Germinal center (tissue), 1 donor: ENCODE results near the gene KRT78.

Experiments used
- DNase-seq: peaks from one replicate; pipeline ENCODE4 v3.0.0; 2012; ENCODE audit warnings: mixed read lengths, low spot score

KRT78 gene

GRCh38 chr12:52812073-52812400 is 36.8 kb downstream of the KRT78 start:
- no peak for DNase-seq

- no peak for DNase-seq
These were observed 37.4 kb downstream of the KRT78 start for GRCh38 chr12:52811191-52812072.

- DNase-seq = no peak
These were observed 38.2 kb downstream of the KRT78 start for GRCh38 chr12:52810554-52810953.

- no peak for DNase-seq
These were observed 39.6 kb downstream of the KRT78 start for GRCh38 chr12:52809166-52809565.

DNA sequence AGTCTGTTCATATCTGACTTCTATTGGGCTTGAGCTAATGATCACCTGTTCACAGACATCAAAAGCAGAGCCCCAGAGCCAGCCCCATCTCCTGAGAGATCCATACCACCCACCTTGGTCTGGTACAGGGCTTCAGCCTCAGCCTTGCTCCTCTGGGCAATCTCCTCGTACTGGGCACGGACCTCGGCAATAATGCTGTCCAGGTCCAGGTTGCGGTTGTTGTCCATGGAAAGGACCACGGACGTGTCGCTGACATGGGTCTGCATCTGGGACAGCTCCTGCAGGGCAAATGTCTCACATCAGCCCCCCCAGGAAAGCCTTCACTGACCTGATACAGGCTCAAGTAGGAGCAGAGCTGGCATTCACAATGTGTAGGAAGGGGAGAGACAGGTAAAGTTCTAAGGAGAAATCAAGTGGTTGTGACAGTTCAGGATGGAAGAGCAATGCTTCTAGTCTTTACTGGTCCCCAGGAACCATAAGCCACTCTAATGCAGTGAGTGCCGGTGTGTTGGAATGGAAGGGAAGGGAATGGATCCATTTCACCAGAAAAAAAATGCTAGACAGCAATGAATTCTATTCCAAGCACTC is 40.1 kb downstream of the KRT78 start:
- DNase-seq = no peak

DNA sequence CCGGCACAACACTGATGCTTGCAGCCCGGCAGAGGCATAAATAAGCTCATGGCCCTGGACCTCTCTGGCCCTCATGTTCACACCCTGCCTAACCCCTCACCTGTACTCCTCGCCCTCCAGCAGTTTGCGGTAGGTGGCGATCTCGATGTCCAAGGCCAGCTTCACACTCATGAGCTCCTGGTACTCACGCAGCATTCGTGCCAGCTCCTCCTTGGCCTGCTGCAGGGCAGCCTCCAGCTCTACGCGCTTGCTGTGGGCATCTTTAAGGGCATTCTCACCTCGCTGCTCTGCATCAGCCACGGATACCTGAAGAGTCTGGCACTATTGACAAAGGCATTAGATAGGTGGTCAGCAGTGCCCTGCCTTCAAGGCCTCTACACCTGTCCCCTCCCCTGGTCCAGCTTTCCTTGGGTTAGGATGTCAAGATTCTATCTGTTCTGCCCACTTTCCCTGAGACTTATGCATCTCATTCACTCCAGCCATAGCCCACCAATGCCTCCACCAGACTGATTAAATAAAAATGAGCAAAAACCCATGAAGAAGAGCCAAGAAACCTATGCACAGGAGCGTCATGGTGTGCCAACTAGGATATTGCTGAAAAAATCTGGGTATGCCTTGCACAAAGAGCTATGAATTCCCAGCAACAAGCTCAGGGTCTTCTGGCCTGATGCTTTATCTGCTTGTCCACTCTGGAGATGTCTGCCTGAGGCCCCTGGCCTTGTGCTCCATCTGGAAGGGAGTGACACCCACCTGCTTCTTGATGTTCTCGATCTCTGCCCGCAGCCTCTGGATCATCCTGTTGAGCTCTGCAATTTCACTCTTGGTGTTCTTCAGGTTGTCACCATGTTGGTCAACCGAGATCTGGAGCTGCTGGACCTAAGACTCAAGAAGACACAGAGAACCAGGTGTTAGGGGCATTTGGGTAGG is 41.0 kb downstream of the KRT78 start:
- DNase-seq = no peak

GRCh38 chr12:52806821-52807543 is 41.8 kb downstream of the KRT78 start:
- DNase-seq = no peak

GRCh38 chr12:52806169-52806811 is 42.5 kb downstream of the KRT78 start:
- DNase-seq = no peak

GRCh38 chr12:52805739-52806138 is 43.1 kb downstream of the KRT78 start:
- no peak for DNase-seq

DNA sequence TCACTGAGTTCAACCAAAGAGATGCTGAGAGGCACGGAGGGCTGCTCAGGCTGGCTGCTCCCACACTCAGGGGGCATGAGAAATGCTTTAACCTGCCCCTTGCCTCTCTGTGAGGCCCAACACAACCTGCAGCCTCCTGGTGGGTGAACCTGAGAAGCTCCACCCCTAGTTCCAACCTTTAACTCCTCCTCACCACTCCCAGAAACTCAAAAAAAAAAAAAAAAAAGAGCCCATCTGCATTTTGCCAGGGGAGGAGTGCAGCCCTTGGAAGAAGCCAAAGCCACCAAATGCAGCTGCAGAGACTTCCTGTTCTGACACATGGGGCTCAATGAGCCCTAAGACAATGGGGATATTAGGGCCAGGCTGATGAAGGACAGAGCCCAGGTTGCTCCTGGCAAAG is 43.8 kb downstream of the KRT78 start:
- no peak for DNase-seq

DNA sequence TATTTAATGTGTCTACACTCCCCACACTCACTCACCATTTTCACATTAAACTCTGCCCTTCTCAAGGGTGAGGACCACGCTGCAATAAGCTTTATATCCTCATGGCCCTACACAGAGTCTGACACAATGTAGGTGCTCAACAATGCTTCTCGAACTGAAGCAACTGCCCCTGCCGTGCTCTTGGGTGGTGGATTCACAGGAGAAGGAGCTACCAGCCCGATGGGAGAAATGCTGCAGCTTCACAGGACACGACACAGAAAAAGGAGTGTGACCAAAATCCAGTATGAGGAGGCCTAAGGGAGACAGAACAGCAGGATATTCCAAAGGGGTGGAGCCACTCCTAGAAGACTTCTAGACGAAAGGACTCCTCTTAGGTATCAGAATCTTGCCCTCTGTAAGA is 46.4 kb downstream of the KRT78 start:
- DNase-seq = no peak

DNA sequence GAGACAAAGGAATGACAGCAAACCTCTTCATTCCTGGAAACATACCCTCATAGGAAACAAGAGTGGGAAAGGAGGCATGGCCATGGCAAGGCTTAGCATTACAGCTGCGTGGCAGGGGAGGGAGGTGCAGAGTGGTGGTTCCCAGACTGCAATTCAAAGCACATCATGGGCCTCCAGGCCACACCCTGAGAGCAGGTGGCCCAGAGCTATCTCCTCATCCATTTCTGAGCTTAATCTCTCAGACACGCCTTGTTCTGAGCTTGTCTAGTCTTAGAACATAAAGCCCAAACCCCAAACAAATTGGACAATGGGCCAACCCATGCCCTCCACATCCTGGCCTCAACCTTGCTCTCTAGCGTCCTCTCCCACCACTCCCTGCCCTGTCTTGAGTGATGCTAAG is 47.0 kb downstream of the KRT78 start:
- no peak for DNase-seq

GRCh38 chr12:52800259-52800917 is 48.4 kb downstream of the KRT78 start:
- no peak for DNase-seq

DNA sequence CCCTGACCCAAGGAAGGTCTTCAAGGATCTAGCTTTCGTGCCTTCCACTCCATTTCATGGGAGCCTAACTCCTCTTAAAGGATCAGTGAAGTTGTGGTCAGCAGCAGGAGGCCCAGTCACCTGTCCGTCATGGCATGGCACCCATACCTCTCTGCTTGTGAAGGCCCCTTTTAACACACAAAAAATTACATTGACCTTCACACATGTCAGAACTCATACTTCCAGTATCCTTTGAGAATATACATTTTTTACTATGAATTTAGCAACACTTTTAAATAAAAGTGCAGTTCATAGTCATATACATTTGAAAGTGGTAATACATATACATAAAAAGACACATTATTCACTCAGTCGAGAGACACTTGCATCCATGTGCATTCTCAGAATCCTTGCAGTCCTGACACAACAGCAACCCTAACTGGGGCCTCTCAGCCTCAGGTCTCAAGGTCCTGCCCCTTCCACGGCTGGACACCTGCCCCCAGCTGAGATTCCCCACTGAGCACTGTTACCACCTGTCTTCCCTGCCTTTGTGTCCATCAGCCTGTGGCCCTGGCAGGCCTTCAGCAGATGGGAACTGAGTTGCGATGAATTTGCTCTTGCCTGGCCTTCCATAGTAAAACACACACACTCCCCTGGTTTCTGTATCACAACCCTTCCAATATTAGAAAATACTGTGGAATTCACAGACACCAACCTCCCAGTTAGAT is 49.1 kb downstream of the KRT78 start:
- no peak for DNase-seq

DNA sequence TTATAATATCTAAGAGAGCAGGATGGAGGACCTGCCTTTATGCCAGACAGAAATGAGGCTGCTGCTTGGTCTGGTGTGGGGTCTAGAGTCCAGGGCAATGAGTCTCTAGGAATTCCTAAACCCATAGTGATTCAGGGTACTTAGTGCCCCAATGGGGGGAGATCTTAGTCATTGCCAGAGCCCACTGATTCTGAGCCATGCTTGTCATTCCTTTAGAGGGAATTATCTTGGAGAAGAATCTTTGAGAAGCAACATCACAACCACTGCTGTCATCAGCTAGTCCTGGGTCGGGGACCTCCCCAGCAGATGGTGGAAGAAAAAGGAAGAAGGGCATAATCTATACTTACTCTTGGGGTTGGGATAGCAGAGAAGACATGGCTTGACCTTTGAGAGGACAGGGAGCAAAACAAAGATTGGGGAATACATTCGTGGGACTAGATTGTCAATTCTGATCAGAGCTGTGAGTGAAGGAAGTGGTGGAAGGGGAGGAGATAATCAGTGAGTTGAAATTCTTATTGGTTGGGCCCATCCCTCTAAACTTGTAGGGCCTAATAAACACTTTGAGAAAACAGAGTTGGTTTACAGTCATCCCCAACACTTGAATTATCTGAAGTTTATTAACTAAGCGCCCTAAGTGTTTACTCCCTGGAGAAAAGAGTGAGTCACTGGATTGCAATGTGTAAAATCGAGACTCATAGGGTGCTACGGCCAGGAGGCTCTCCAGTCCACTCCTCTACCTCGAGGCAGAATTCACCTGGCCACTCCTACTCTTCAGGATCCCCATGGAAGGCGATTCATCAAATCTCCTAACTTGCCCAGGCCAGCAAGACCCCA is 49.9 kb downstream of the KRT78 start:
- no peak for DNase-seq

DNA sequence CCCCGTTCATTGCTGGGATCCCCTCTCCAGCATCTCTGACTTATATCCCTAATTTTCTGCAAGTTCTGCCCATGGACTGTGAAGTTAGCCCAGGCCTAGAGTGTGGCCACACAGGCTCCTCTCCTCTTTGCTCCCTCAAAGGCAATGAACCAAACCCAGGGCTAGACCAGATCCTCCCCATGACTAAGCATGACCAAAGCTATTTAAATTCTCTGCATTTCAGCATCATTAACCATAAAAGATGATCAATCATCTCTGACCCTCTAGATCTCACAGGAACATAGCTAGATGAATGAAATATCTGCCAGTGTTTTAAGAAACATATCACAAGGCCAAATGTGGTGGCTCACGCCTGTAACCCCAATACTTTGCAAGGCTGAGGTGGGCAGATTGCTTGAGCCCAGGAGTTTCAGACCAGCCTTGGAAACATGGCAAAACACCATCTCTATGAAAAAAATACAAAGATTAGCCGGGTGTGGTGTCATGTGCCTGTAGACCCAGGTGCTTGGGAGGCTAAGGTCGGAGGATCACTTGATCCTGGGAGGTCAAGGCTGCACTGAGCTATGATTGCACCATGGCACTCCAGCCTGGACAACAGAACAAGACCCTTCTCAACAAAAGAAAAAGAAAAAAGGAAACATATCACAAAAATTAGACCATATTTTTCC is 50.7 kb downstream of the KRT78 start:
- no peak for DNase-seq

DNA sequence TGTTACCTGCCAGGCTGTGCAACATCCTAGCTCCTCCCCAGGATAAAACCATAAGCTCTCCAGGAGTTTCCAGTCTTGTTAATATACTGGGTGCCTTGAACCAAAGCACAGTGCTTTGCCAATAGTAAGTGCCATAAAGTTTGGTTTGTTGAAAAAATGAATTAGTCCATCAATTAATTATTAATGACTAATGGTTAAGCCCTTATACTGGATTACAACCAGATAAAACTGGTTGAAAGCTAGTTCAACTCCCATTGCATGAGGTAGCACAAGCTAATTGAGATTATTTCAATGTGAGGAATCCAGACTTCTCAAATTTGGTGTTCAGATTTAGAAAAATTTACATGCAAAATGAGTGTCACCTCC is 51.3 kb downstream of the KRT78 start:
- no peak for DNase-seq

DNA sequence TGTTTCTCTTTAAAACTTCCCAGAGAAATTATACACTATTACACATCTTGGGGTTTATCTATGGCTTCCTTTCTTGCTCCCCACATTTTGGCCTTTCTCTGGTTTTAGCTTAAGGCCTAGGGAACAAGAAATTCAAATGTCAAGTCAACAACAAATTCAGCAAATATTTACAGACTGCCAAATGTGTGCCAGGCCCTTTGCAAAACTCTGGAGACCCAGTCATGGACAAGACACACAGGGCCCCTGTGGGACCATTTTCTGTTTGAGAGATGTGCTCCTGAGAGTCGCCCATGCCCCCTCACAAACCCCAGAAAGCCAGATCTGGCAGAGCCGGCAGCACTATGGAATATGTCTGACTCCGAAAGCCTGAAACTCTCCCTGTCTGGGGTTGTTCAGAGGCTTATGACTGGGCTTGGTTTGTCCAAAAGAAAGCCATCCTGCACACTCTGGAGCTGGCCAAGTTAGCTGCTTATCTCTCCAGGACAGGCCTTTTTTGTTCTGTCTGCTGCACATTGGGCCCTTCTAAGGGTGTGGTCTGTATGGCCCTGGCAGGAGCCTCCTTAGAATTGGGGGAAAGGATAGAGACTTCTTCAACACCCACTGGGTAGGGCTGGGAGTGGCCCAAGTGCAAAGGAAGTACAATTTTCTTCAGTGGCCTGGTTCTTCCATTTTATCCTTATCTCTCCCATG is 51.8 kb downstream of the KRT78 start:
- DNase-seq = no peak
